Activated naive CD4-positive, alpha-beta T cell treated with anti-CD3 and anti-CD28 coated beads for 36 hours (primary cell): Measurements from ENCODE around the gene RNASEL. TPM values are rescaled to one million over a fixed set of nuclear protein-coding genes. Genes with fewer than 3 reads are reported as not detected.

Experiments used
- CTCF ChIA-PET: fragments of 350-600 bp; sonication (Branson Sonifier 250); formaldehyde crosslinking; loops from one replicate; lab custom pipeline; 2021; ENCODE audit warnings: antibody characterized with exemption; lab: Charles Lee
- DNase-seq: peaks from one replicate; pipeline ENCODE4 v3.0.0-alpha.2; 2020
- H3K27ac Mint-ChIP-seq: one replicate; pipeline ENCODE4 v1.8.0; 2021; ENCODE audit warnings: mild to moderate bottlenecking, mixed read lengths
- H3K27me3 Mint-ChIP-seq: one replicate; pipeline ENCODE4 v1.8.0; 2021; ENCODE audit warnings: low read depth, mixed read lengths
- H3K36me3 Mint-ChIP-seq: one replicate; pipeline ENCODE4 v1.8.0; 2021; ENCODE audit warnings: low read depth, mixed read lengths
- H3K4me1 Mint-ChIP-seq: one replicate; pipeline ENCODE4 v1.8.0; 2021; ENCODE audit warnings: low read depth, mixed read lengths
- H3K4me3 Mint-ChIP-seq: one replicate; pipeline ENCODE4 v1.8.0; 2021; ENCODE audit warnings: mild to moderate bottlenecking, moderate library complexity, mixed read lengths
- H3K9me3 Mint-ChIP-seq: one replicate; pipeline ENCODE4 v1.8.0; 2021; ENCODE audit warnings: mixed read lengths
- intact Hi-C: fragments of 100-400 bp; cut with micrococcal nuclease; formaldehyde crosslinking; loops from one replicate; pipeline ENCODE4 v1.15.1; 2023
- total RNA-seq, 2 experiments: library from RNA; stranded (reverse); gene quantifications; one replicate each; pipeline ENCODE4 v1.2.3, GENCODE V29; 2021

RNASEL gene
- total RNA-seq, 2 experiments from 2014 or later = 2.5 TPM

DNA sequence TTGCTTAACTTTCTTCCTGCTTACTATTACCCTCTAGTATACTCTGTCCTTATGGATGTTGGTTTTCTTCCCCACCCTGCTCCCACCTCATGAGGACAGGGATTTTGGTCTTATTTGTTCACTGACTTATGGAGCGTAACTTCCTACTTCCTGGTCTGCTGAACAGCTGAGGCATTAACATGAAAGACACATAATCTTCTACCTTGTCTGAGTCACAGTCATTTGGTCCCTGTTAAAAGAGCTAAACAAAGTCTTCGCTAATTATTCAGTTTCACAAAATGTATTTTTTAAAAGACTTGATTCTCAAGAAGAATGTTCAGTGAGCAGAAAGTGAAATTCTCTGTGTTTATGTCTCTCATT lies 18.5 kb downstream of the RNASEL start:
- Mint-ChIP-seq H3K4me3 (no peak overlapping the region), H3K27ac (no peak overlapping the region)
- CTCF ChIA-PET = interaction anchor here (0.6 kb wide), 1 partner anchor 25 kb away, joined by 3 read pairs; no protein-coding TSS in a partner anchor

GRCh38 chr1:182569939-182570610 lies 19.0 kb downstream of the RNASEL start:
- no peak for DNase-seq
- Mint-ChIP-seq H3K36me3 (peaks cover 2% of the 10 kb centered on the region), H3K4me1 (no peaks in the 10 kb centered on the region), H3K27ac (no peak overlapping the region), H3K9me3 (no peaks in the 10 kb centered on the region), H3K4me3 (no peak overlapping the region), H3K27me3 (no peaks in the 10 kb centered on the region)
- CTCF ChIA-PET = interaction anchor here (0.6 to 0.7 kb wide), 3 partner anchors 26 to 501 kb away, joined by 3 to 4 read pairs (median 4); no protein-coding TSS in a partner anchor
- intact Hi-C loops = no loop called here

More for the DNA sequence above, 18.5 kb downstream of the RNASEL start:
- no peaks in the 10 kb centered on the region for H3K9me3 Mint-ChIP-seq
- H3K36me3 Mint-ChIP-seq = peaks cover 2% of the 10 kb centered on the region
- intact Hi-C loops = no loop called here
- H3K27me3 Mint-ChIP-seq = no peaks in the 10 kb centered on the region
- DNase-seq = no peak
- no peaks in the 10 kb centered on the region for H3K4me1 Mint-ChIP-seq

GRCh38 chr1:182568647-182569284 lies 20.3 kb downstream of the RNASEL start:
- intact Hi-C loops = no loop called here
- Mint-ChIP-seq H3K27ac (no peak overlapping the region), H3K36me3 (peaks cover 1% of the 10 kb centered on the region), H3K4me3 (no peak overlapping the region), H3K9me3 (no peaks in the 10 kb centered on the region), H3K4me1 (no peaks in the 10 kb centered on the region), H3K27me3 (no peaks in the 10 kb centered on the region)
- DNase-seq = no peak
- CTCF ChIA-PET = interaction anchor here (0.6 kb wide), 1 partner anchor 121 kb away, joined by 3 read pairs; no protein-coding TSS in a partner anchor

DNA sequence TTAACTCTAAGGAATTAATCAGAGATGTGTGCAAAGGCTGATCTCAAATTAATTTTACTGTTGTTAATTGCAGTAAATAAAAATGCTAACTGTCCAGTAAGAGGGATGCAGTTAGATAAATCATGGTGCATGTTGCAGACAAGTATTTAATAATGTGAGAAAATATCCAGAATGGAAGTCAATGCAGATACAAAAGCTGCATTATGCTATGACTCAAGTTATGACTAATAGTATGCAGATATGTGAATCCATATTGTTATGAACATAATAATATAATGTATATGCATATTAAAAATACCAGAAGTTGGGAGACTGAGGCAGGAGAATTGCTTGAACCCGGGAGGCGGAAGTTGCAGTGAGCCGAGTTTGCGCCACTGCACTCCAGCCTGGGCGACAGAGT lies 21.4 kb downstream of the RNASEL start:
- Mint-ChIP-seq H3K4me3 (no peak overlapping the region), H3K9me3 (no peaks in the 10 kb centered on the region), H3K36me3 (no peaks in the 10 kb centered on the region), H3K27ac (no peak overlapping the region), H3K4me1 (no peaks in the 10 kb centered on the region), H3K27me3 (no peaks in the 10 kb centered on the region)
- intact Hi-C loops = no loop called here
- no peak for DNase-seq
- CTCF ChIA-PET = no interaction called here

DNA sequence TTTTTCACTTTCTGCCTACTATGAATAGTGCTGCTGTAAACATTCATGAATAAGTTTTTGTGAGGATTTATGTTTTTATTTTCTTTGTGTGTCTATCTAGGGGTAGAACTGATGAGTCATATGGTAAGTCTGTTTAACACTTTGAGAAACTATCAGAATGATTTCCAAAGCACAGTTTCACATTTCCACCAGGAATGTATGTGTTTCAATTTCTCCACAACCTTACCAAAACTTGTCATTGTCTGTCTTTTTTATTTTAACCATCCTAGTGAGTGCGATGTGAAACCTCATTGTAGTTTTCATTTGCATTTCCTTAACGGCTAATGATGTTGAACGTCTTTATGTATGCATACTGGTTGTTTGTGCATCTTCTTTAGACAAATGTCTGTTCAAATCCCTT lies 23.5 kb downstream of the RNASEL start:
- no peaks in the 10 kb centered on the region for H3K4me1 Mint-ChIP-seq
- DNase-seq = no peak
- intact Hi-C loops = no loop called here
- H3K27ac Mint-ChIP-seq = no peak overlapping the region
- no peak overlapping the region for H3K4me3 Mint-ChIP-seq
- no peaks in the 10 kb centered on the region for H3K36me3 Mint-ChIP-seq
- no peaks in the 10 kb centered on the region for H3K27me3 Mint-ChIP-seq
- H3K9me3 Mint-ChIP-seq = no peaks in the 10 kb centered on the region
- CTCF ChIA-PET = interaction anchor here (1.6 kb wide), 1 partner anchor 31 kb away, joined by 8 read pairs; no protein-coding TSS in a partner anchor

DNA sequence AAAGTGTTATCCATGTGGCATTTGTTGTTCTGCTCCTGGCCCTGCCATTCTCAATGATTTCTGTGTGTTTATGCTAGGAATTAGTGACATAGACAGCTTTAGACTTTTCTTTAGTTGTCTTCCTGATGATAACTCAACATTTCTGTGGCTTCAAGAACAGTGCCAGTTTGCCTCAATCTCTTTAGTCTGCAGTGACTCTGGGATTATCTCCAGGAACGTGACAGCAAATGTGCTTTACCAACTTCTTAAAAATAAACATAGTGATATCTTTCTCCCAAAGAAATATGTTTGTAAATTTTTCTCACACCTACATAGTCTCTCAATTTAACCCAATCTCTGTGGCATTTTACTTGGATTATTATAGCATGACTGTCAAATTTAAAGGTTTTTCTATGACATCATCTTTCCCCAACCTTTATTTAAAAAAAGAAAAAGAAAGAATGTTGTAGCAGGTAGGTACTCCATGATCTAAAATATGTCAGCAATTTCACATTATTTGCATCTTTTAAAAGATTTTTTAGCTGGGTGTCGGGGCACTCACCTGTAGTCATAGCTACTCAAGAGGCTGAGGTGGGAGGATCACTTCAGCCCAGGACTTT lies 24.6 kb downstream of the RNASEL start:
- intact Hi-C loops = no loop called here
- no peak overlapping the region for H3K4me3 Mint-ChIP-seq
- no peaks in the 10 kb centered on the region for H3K27me3 Mint-ChIP-seq
- H3K9me3 Mint-ChIP-seq = no peaks in the 10 kb centered on the region
- H3K4me1 Mint-ChIP-seq = no peaks in the 10 kb centered on the region
- CTCF ChIA-PET = no interaction called here
- H3K27ac Mint-ChIP-seq = no peak overlapping the region
- no peaks in the 10 kb centered on the region for H3K36me3 Mint-ChIP-seq
- DNase-seq = no peak

DNA sequence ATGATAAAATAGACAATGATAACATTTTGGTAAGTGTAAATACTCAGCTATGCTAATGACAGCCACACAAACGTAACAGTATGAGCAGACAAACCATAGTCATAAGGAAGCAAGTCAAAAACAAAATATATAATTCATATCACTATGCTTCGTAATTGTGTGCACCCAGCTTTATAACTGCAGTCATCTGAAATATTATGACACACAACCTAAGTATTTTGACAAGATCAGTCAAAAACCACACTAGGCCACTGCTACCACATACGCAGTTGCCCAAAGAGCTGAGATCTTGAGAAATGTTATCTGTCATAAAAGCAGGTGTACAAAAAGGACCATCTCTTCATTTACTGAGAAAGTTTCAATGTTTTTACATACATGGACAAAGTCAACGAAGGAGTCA lies 26.0 kb downstream of the RNASEL start:
- Mint-ChIP-seq H3K4me1 (no peaks in the 10 kb centered on the region), H3K36me3 (no peaks in the 10 kb centered on the region), H3K4me3 (no peak overlapping the region), H3K9me3 (no peaks in the 10 kb centered on the region), H3K27ac (no peak overlapping the region), H3K27me3 (no peaks in the 10 kb centered on the region)
- DNase-seq = no peak
- CTCF ChIA-PET = interaction anchor here (0.8 kb wide), 1 partner anchor 222 kb away, joined by 3 read pairs; no protein-coding TSS in a partner anchor
- intact Hi-C loops = no loop called here

GRCh38 chr1:182561456-182561855 lies 27.6 kb downstream of the RNASEL start:
- Mint-ChIP-seq H3K9me3 (no peaks in the 10 kb centered on the region), H3K27me3 (no peaks in the 10 kb centered on the region), H3K4me3 (no peak overlapping the region), H3K27ac (no peak overlapping the region), H3K36me3 (no peaks in the 10 kb centered on the region), H3K4me1 (no peaks in the 10 kb centered on the region)
- CTCF ChIA-PET = no interaction called here
- intact Hi-C loops = no loop called here
- DNase-seq = no peak

DNA sequence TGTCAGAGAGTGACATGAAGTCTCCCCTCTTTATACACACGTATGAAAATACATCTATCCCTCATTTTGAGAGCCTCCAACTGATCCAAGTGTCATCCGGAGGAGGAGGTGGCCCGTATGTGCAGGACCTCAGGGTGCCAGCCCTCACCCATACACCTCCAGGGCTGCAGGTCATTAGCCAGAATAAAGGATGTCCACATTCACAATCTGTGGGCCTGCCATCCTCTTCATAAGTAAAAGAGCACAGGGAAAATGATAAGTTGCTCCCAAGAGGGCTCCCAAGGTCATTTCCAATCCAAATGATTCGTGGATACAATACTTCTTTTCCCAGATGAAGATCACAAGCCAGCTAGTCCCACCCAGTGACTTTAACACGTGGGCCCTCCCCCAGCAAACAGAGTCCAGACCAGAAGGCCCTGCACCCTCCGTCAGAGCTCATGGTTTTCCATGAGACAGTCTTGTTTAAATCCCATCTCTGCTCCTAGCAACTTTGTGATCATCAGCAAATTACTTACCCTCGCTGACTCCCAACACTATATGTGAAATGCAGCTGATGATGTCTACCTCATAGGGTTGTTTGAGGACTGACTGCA lies 28.6 kb downstream of the RNASEL start:
- intact Hi-C loops = no loop called here
- CTCF ChIA-PET = interaction anchor here (0.6 kb wide), 1 partner anchor 371 kb away, joined by 3 read pairs; no protein-coding TSS in a partner anchor
- Mint-ChIP-seq H3K4me1 (no peaks in the 10 kb centered on the region), H3K36me3 (no peaks in the 10 kb centered on the region), H3K27me3 (no peaks in the 10 kb centered on the region), H3K27ac (no peak overlapping the region), H3K4me3 (no peak overlapping the region), H3K9me3 (no peaks in the 10 kb centered on the region)
- DNase-seq = no peak

DNA sequence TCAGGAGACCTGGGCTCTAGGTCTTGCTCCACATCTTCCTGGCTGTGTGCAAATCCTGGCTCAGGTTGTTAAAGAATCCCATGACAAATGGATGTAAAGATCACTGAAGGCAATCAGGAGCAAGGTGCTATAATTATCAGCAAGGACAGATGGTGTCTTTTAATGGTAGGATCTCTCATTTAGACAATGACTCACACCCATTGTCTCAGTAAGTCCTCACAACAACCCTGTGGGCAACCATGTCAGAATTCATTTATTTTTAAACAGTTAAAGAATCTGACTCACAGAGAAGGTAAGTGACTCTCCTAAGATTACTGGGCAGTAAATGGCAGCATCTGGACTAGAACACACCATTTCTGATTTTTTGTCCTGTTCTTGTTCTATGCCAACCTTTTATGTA lies 32.8 kb downstream of the RNASEL start:
- intact Hi-C loops = no loop called here
- H3K4me3 Mint-ChIP-seq = no peak overlapping the region
- H3K27ac Mint-ChIP-seq = no peak overlapping the region
- no peaks in the 10 kb centered on the region for H3K27me3 Mint-ChIP-seq
- peaks cover 7% of the 10 kb centered on the region for H3K9me3 Mint-ChIP-seq
- H3K36me3 Mint-ChIP-seq = no peaks in the 10 kb centered on the region
- no peaks in the 10 kb centered on the region for H3K4me1 Mint-ChIP-seq
- CTCF ChIA-PET = no interaction called here
- no peak for DNase-seq

DNA sequence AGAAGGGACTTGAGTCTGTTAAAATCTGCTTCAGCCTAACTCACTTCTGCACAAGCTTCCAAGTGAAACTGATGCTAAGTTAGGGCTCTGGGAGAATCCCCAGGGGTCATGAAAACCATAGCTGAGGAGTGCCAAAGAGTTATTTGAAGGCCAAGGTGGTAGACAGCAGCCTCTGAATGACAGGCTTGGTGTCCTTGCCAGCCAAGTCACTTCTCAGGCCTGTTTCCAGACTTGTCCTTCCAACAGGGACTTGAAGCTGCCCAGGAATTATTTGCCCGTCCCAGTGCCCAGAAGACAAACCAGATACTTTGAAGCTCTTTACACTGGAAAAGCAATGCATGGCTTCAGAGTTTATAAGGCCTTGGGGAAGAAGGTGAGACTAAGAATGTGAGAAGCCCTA lies 33.6 kb downstream of the RNASEL start:
- Mint-ChIP-seq H3K4me3 (no peak overlapping the region), H3K36me3 (no peaks in the 10 kb centered on the region), H3K4me1 (no peaks in the 10 kb centered on the region), H3K27me3 (peaks cover 2% of the 10 kb centered on the region), H3K27ac (no peak overlapping the region), H3K9me3 (peaks cover 7% of the 10 kb centered on the region)
- intact Hi-C loops = no loop called here
- CTCF ChIA-PET = no interaction called here
- DNase-seq = no peak

DNA sequence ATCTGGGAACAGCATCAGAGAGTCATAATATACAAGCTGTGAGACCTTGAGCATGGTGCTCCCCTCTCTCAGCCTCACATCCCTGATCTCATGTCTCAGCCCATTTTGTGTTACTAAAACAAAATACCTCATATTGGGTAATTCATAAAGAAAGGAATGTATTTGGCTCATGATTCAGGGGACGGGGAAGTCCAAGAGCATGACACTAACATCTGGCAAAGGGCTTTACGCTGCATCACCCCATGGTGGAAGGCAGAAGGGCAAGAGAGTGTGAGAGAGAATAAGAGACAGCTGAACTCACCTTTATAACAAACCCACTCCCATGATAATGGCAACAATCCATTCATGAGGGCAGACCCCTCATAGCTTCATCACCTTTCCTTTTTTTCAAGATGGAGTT lies 36.5 kb downstream of the RNASEL start:
- no peaks in the 10 kb centered on the region for H3K4me1 Mint-ChIP-seq
- H3K27ac Mint-ChIP-seq = no peak overlapping the region
- peaks cover 3% of the 10 kb centered on the region for H3K27me3 Mint-ChIP-seq
- H3K9me3 Mint-ChIP-seq = peaks cover 7% of the 10 kb centered on the region
- intact Hi-C loops = no loop called here
- no peaks in the 10 kb centered on the region for H3K36me3 Mint-ChIP-seq
- H3K4me3 Mint-ChIP-seq = no peak overlapping the region
- DNase-seq = no peak
- CTCF ChIA-PET = interaction anchor here (0.8 kb wide), 1 partner anchor 232 kb away, joined by 3 read pairs; no protein-coding TSS in a partner anchor
